HAP-1 (cell line): Measurements from ENCODE around the gene DTD1.

Source experiments
- DNase-seq, 2 experiments: peaks; one replicate each; pipeline ENCODE4 v3.0.0-alpha.2; 2016 to 2020; ENCODE audit warnings: low spot score in 2 of 2
- H3K27me3 ChIP-seq: fragments of 250-450 bp; sonication (Bioruptor Pico); 2 replicates; pipeline ENCODE4 v1.5.1; 2020; ENCODE audit warnings: low read depth, mild to moderate bottlenecking, moderate library complexity
- H3K36me3 ChIP-seq: fragments of 250-450 bp; sonication (Bioruptor Pico); replicated peaks from 2 replicates; pipeline ENCODE4 v1.5.1; 2020; ENCODE audit warnings: mild to moderate bottlenecking
- H3K4me1 ChIP-seq: fragments of 250-450 bp; sonication (Bioruptor Pico); 2 replicates; pipeline ENCODE4 v1.5.1; 2020; ENCODE audit warnings: mild to moderate bottlenecking
- H3K4me3 ChIP-seq: fragments of 250-450 bp; sonication (Bioruptor Pico); 2 replicates; pipeline ENCODE4 v1.5.1; 2020; ENCODE audit warnings: mild to moderate bottlenecking, moderate library complexity
- H3K9me3 ChIP-seq: fragments of 250-450 bp; sonication (Bioruptor Pico); 2 replicates; pipeline ENCODE4 v1.5.1; 2020; ENCODE audit warnings: mild to moderate bottlenecking, moderate library complexity
- in situ Hi-C: fragments of 300-500 bp; cut with MboI; formaldehyde crosslinking; loops from 3 replicates; pipeline ENCODE4 v1.14.3; 2020; ENCODE audit warnings: low sequenced_read_pairs, inconsistent platforms, mixed read lengths

Gene DTD1

GRCh38 chr20:18715564-18715963 is 127.7 kb downstream of the DTD1 start:
- in situ Hi-C loops = no loop called here
- Histone ChIP-seq H3K4me3 (no peak overlapping the region), H3K9me3 (no peaks in the 10 kb centered on the region), H3K27me3 (no peaks in the 10 kb centered on the region), H3K4me1 (peaks cover 7% of the 10 kb centered on the region), H3K36me3 (no peaks in the 10 kb centered on the region)
- no peak for DNase-seq

DNA sequence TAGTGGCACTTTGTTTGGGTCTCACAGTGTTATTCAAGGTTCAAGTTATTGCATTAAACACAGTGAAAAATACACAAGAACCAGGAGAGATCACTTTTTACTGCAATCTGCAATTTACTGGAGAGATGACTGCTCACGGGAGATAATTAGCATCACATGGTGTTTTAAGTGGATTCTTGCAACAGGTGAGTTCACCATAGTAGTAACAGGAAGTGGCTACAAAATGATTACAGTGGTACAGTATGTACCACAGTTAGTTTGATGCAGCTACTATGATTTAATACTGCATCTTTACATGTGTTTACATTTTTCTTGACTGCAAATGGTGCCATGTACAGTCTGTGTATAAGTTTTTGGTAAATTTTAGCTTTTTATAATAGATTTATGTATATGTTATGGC is 129.2 kb downstream of the DTD1 start:
- Histone ChIP-seq H3K27me3 (no peaks in the 10 kb centered on the region), H3K9me3 (no peaks in the 10 kb centered on the region), H3K4me3 (no peak overlapping the region), H3K36me3 (no peaks in the 10 kb centered on the region), H3K4me1 (peaks cover 5% of the 10 kb centered on the region)
- in situ Hi-C loops = no loop called here
- DNase-seq = no peak

DNA sequence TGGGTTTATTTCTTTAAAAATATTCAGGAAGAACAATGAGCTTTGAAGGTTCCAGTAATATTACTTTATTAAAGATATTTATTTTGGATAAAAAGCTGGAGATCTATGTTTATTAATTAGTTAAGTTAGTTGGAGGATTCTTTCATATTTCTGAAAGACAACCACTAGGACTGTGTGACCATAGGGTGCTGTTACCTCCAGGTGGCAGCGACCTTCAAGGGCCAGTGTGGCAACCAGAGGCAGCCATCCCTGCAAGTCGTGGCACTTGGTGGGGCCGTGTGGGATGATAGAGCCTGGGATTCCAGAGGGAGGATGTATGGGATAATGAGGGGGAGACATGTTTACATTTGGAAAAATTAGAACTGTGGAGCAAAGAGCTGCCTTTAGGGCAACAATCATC is 130.3 kb downstream of the DTD1 start:
- DNase-seq = no peak
- Histone ChIP-seq H3K4me3 (no peak overlapping the region), H3K9me3 (no peaks in the 10 kb centered on the region), H3K27me3 (no peaks in the 10 kb centered on the region), H3K36me3 (no peaks in the 10 kb centered on the region), H3K4me1 (no peaks in the 10 kb centered on the region)
- in situ Hi-C loops = no loop called here

- Histone ChIP-seq H3K36me3 (no peaks in the 10 kb centered on the region), H3K4me3 (no peak overlapping the region), H3K27me3 (no peaks in the 10 kb centered on the region), H3K4me1 (no peaks in the 10 kb centered on the region), H3K9me3 (no peaks in the 10 kb centered on the region)
- in situ Hi-C loops = no loop called here
- no peak for DNase-seq
These were observed 131.6 kb downstream of the DTD1 start for GRCh38 chr20:18719426-18719825.

GRCh38 chr20:18721551-18722115 is 133.8 kb downstream of the DTD1 start:
- no peaks in the 10 kb centered on the region for H3K9me3 ChIP-seq
- no peaks in the 10 kb centered on the region for H3K27me3 ChIP-seq
- in situ Hi-C loops = no loop called here
- H3K4me3 ChIP-seq = no peak overlapping the region
- no peaks in the 10 kb centered on the region for H3K36me3 ChIP-seq
- DNase-seq = no peak
- no peaks in the 10 kb centered on the region for H3K4me1 ChIP-seq

- Histone ChIP-seq H3K4me1 (no peaks in the 10 kb centered on the region), H3K27me3 (no peaks in the 10 kb centered on the region), H3K36me3 (no peaks in the 10 kb centered on the region), H3K4me3 (no peak overlapping the region), H3K9me3 (no peaks in the 10 kb centered on the region)
- DNase-seq = no peak
- in situ Hi-C loops = no loop called here
These were observed 134.5 kb downstream of the DTD1 start for GRCh38 chr20:18722371-18722770.

DNA sequence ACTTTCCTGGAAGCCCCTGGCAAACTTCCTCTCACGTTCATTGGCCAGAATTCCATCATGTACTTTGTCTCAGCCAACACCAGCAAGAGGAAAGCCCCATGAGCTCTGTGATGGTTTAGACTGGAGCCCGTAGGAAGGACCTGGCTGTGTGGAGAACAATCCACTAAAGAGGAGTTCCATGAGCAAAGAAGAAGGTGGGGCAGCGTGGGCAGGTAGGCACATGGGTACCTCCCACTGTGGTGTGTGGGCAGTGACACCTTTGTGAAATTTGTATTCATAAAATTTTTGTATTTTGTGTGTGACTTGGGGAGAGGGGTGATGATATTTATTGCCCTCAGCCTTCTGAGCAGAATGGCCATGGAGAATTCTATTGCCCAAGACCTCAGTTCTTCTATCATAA is 136.2 kb downstream of the DTD1 start:
- Histone ChIP-seq H3K4me3 (no peak overlapping the region), H3K36me3 (no peaks in the 10 kb centered on the region), H3K4me1 (no peaks in the 10 kb centered on the region), H3K9me3 (no peaks in the 10 kb centered on the region), H3K27me3 (no peaks in the 10 kb centered on the region)
- in situ Hi-C loops = no loop called here
- DNase-seq = no peak

GRCh38 chr20:18724788-18725464 is 137.1 kb downstream of the DTD1 start:
- in situ Hi-C loops = no loop called here

GRCh38 chr20:18727032-18727508 is 139.2 kb downstream of the DTD1 start:
- Histone ChIP-seq H3K4me3 (no peak overlapping the region), H3K9me3 (no peaks in the 10 kb centered on the region), H3K36me3 (no peaks in the 10 kb centered on the region), H3K27me3 (no peaks in the 10 kb centered on the region), H3K4me1 (no peaks in the 10 kb centered on the region; the same call in 1 of the 2 replicates)
- in situ Hi-C loops = no loop called here
- no peak for DNase-seq

More at GRCh38 chr20:18724788-18725464, 137.1 kb downstream of the DTD1 start:
- H3K4me1 ChIP-seq = no peaks in the 10 kb centered on the region
- no peak overlapping the region for H3K4me3 ChIP-seq
- no peak for DNase-seq
- no peaks in the 10 kb centered on the region for H3K36me3 ChIP-seq
- H3K9me3 ChIP-seq = no peaks in the 10 kb centered on the region
- no peaks in the 10 kb centered on the region for H3K27me3 ChIP-seq

- in situ Hi-C loops = no loop called here
- Histone ChIP-seq H3K27me3 (no peaks in the 10 kb centered on the region), H3K4me3 (no peak overlapping the region), H3K36me3 (no peaks in the 10 kb centered on the region), H3K4me1 (no peaks in the 10 kb centered on the region; the same call in 1 of the 2 replicates), H3K9me3 (no peaks in the 10 kb centered on the region)
- DNase-seq = no peak
These were observed 140.5 kb downstream of the DTD1 start for GRCh38 chr20:18728165-18728869.

DNA sequence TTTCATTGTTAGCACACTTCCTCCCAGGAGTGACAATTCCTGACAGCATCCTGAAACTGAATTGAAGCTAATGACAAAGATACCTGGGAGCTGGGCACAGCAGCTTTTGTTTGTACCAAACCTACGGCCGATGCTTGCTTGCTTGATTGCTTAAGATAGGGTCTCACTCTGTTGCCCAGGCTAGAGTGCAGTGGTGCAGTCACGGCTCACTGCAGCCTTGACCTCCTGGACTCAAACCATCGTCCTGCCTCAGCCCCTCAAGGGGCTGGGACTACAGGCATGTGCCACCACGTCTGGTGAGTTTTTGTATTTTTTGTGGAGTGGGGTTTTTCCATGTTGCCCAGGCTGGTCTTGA is 141.0 kb downstream of the DTD1 start:
- DNase-seq = no peak
- in situ Hi-C loops = no loop called here
- H3K9me3 ChIP-seq = no peaks in the 10 kb centered on the region
- H3K27me3 ChIP-seq = no peaks in the 10 kb centered on the region
- no peaks in the 10 kb centered on the region; the same call in 1 of the 2 replicates for H3K4me1 ChIP-seq
- no peaks in the 10 kb centered on the region for H3K36me3 ChIP-seq
- H3K4me3 ChIP-seq = no peak overlapping the region

GRCh38 chr20:18729231-18729825 is 141.5 kb downstream of the DTD1 start:
- H3K4me1 ChIP-seq = no peaks in the 10 kb centered on the region; the same call in 1 of the 2 replicates
- H3K9me3 ChIP-seq = no peaks in the 10 kb centered on the region
- H3K4me3 ChIP-seq = no peak overlapping the region
- no peaks in the 10 kb centered on the region for H3K27me3 ChIP-seq
- DNase-seq = no peak
- H3K36me3 ChIP-seq = no peaks in the 10 kb centered on the region
- in situ Hi-C loops = no loop called here

GRCh38 chr20:18731940-18732339 is 144.1 kb downstream of the DTD1 start:
- no peak for DNase-seq
- no peaks in the 10 kb centered on the region for H3K9me3 ChIP-seq
- in situ Hi-C loops = no loop called here
- H3K36me3 ChIP-seq = no peaks in the 10 kb centered on the region
- no peaks in the 10 kb centered on the region for H3K27me3 ChIP-seq
- H3K4me3 ChIP-seq = no peak overlapping the region
- H3K4me1 ChIP-seq = no peaks in the 10 kb centered on the region; the same call in 1 of the 2 replicates
